Osteoblast (primary cell): ENCODE data around the gene OTUD5. TPM values are rescaled to one million over a fixed set of nuclear protein-coding genes. Genes with fewer than 3 reads are reported as not detected.

Experiments used
- DNase-seq: peaks from one replicate; pipeline ENCODE4 v3.0.0; 2011; ENCODE audit warnings: low spot score, mixed read lengths; ENCODE audit not compliant: insufficient read length; ENCODE audit errors: missing footprints
- H2AFZ ChIP-seq: 2 replicates; pipeline ENCODE4 v1.6.0; 2011; ENCODE audit warnings: mild to moderate bottlenecking, low read length
- H3K27ac ChIP-seq: 2 replicates; pipeline ENCODE4 v1.5.1; 2011; ENCODE audit warnings: mild to moderate bottlenecking, low read depth, low read length, moderate library complexity
- H3K27me3 ChIP-seq: 2 replicates; pipeline ENCODE4 v1.6.0; 2012; ENCODE audit warnings: mild to moderate bottlenecking, control low read depth, inconsistent platforms, low read length, moderate library complexity; ENCODE audit not compliant: insufficient read depth
- H3K36me3 ChIP-seq: 2 replicates; pipeline ENCODE4 v1.5.1; 2011; ENCODE audit warnings: mild to moderate bottlenecking, low read length, control low read depth, moderate library complexity; ENCODE audit not compliant: insufficient read depth
- H3K4me1 ChIP-seq: 2 replicates; pipeline ENCODE4 v1.5.1; 2011; ENCODE audit warnings: mild to moderate bottlenecking, low read length, control low read depth, moderate library complexity; ENCODE audit not compliant: insufficient read depth
- H3K4me2 ChIP-seq: 2 replicates; pipeline ENCODE4 v1.6.0; 2011; ENCODE audit warnings: mild to moderate bottlenecking, low read length; ENCODE audit not compliant: insufficient read depth
- H3K4me3 ChIP-seq: fragments of 200-600 bp; sonication (generic); 3 replicates; pipeline ENCODE4 v1.5.1; 2012; ENCODE audit warnings: mild to moderate bottlenecking, low read length, inconsistent platforms; ENCODE audit not compliant: insufficient read depth
- H3K79me2 ChIP-seq: 2 replicates; pipeline ENCODE4 v1.6.0; 2012; ENCODE audit warnings: mild to moderate bottlenecking, low read length, control low read depth, inconsistent platforms; ENCODE audit not compliant: insufficient read depth
- H3K9me3 ChIP-seq: 2 replicates; pipeline ENCODE4 v1.5.1; 2011; ENCODE audit warnings: low read depth, low read length, control low read depth
- H4K20me1 ChIP-seq: 2 replicates; pipeline ENCODE4 v1.6.0; 2012; ENCODE audit warnings: mild to moderate bottlenecking, low read length, control low read depth; ENCODE audit not compliant: insufficient read depth
- CTCF ChIP-seq: IDR thresholded peaks from 2 replicates; pipeline ENCODE4 v1.5.1; 2011; ENCODE audit warnings: mild to moderate bottlenecking, low read depth, low read length, moderate library complexity; ENCODE audit errors: extremely low read depth
- total RNA-seq: library from RNA; depleted of rRNA; stranded (reverse); fragments of >200 nt; gene quantifications from 2 replicates; pipeline ENCODE4 v1.2.3, GENCODE V29; 2012

OTUD5 gene
- total RNA-seq, 1 donor: 33.7 TPM

- TF ChIP-seq CTCF: no peak
- Histone ChIP-seq H3K4me1 (no peaks in the 10 kb centered on the region), H3K4me3 (peak overlapping the region; percentile 86), H4K20me1 (peaks cover 7% of the 10 kb centered on the region), H3K4me2 (peak overlapping the region; percentile 89), H3K27ac (peak overlapping the region; percentile 98), H3K27me3 (no peaks in the 10 kb centered on the region), H3K9me3 (no peaks in the 10 kb centered on the region), H3K36me3 (peaks cover 9% of the 10 kb centered on the region), H3K79me2 (peaks cover 12% of the 10 kb centered on the region), H2AFZ (peak overlapping the region; percentile 92)
- DNase-seq: peak; percentile 87
Measured at GRCh38 chrX:49001521-49002090, 44.2 kb upstream of the OTUD5 start.

GRCh38 chrX:49000636-49001035, 43.2 kb upstream of the OTUD5 start:
- Histone ChIP-seq H3K9me3 (no peaks in the 10 kb centered on the region), H3K36me3 (peaks cover 9% of the 10 kb centered on the region), H4K20me1 (peaks cover 7% of the 10 kb centered on the region), H3K4me2 (no peak overlapping the region), H3K27ac (no peak overlapping the region), H3K4me3 (no peak overlapping the region), H2AFZ (no peak overlapping the region), H3K79me2 (peaks cover 12% of the 10 kb centered on the region), H3K4me1 (no peaks in the 10 kb centered on the region), H3K27me3 (no peaks in the 10 kb centered on the region)
- no peak for DNase-seq
- no peak for TF ChIP-seq CTCF

GRCh38 chrX:48999030-48999429, 41.6 kb upstream of the OTUD5 start:
- Histone ChIP-seq H3K27ac (no peak overlapping the region), H2AFZ (no peak overlapping the region), H3K36me3 (peaks cover 14% of the 10 kb centered on the region), H3K79me2 (peaks cover 12% of the 10 kb centered on the region), H4K20me1 (peaks cover 7% of the 10 kb centered on the region), H3K4me3 (no peak overlapping the region), H3K4me1 (no peaks in the 10 kb centered on the region), H3K4me2 (no peak overlapping the region), H3K27me3 (no peaks in the 10 kb centered on the region), H3K9me3 (no peaks in the 10 kb centered on the region)
- DNase-seq: no peak
- no peak for TF ChIP-seq CTCF

GRCh38 chrX:48998391-48998790, 41.0 kb upstream of the OTUD5 start:
- no peak for TF ChIP-seq CTCF
- peaks cover 7% of the 10 kb centered on the region for H4K20me1 ChIP-seq
- H3K27ac ChIP-seq: no peak overlapping the region
- no peak overlapping the region for H3K4me3 ChIP-seq
- H3K36me3 ChIP-seq: peaks cover 14% of the 10 kb centered on the region
- H3K79me2 ChIP-seq: peaks cover 12% of the 10 kb centered on the region
- no peaks in the 10 kb centered on the region for H3K9me3 ChIP-seq
- no peak overlapping the region for H3K4me2 ChIP-seq
- H2AFZ ChIP-seq: no peak overlapping the region
- no peaks in the 10 kb centered on the region for H3K4me1 ChIP-seq
- no peak for DNase-seq
- H3K27me3 ChIP-seq: no peaks in the 10 kb centered on the region
